NB4 (cell line): ENCODE data around the gene GALNT10.

Experiments
- DNase-seq: peaks from one replicate; pipeline ENCODE4 v3.0.0; 2010; ENCODE audit warnings: low read depth
- H3K4me3 ChIP-seq: one replicate; pipeline ENCODE4 v1.5.1; 2011; ENCODE audit warnings: mild to moderate bottlenecking, low read depth, low read length, moderate library complexity
- MYC ChIP-seq: IDR thresholded peaks from 2 replicates; pipeline ENCODE4 v1.6.1; 2011; ENCODE audit warnings: low read depth, low read length
- POLR2A ChIP-seq: IDR thresholded peaks from 2 replicates; pipeline ENCODE4 v1.6.1; 2011; ENCODE audit warnings: mild to moderate bottlenecking; ENCODE audit not compliant: insufficient read length; ENCODE audit errors: extremely low read depth
- TF ChIP-seq, protein P1 (sequence below): IDR thresholded peaks from one replicate; pipeline ENCODE4 v1.5.1; 2012; ENCODE audit warnings: low read depth, low read length
- TF ChIP-seq, protein P2 (sequence below): IDR thresholded peaks from 2 replicates; pipeline ENCODE4 v1.6.1; 2011; ENCODE audit warnings: low read depth, low read length

The GALNT10 gene

DNA sequence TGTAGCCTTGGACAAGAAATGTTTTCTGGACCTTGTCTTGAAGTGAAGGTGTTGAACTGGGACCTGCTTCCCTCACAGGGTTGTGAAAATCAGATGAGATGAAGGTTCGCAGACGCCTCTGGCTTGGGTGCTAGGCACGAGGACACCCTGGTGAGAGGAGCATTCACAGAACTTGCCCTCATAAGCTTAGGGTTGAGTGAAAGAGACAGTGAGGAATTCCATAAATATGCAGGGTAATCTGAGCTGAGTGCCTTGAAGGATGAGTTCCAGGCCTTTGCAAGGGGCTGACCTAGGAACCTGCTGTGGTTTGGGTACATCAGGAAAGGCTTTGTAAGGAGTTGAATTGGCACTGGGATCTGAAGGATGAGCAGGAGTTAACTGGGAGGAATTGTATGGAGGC, 179.6 kb downstream of the GALNT10 start:
- DNase-seq, result no peak
- no peak overlapping the region for H3K4me3 ChIP-seq
- TF ChIP-seq POLR2A (no peak), MYC (no peak)
- TF ChIP-seq, protein P1, sequence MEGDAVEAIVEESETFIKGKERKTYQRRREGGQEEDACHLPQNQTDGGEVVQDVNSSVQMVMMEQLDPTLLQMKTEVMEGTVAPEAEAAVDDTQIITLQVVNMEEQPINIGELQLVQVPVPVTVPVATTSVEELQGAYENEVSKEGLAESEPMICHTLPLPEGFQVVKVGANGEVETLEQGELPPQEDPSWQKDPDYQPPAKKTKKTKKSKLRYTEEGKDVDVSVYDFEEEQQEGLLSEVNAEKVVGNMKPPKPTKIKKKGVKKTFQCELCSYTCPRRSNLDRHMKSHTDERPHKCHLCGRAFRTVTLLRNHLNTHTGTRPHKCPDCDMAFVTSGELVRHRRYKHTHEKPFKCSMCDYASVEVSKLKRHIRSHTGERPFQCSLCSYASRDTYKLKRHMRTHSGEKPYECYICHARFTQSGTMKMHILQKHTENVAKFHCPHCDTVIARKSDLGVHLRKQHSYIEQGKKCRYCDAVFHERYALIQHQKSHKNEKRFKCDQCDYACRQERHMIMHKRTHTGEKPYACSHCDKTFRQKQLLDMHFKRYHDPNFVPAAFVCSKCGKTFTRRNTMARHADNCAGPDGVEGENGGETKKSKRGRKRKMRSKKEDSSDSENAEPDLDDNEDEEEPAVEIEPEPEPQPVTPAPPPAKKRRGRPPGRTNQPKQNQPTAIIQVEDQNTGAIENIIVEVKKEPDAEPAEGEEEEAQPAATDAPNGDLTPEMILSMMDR, result no peak
- TF ChIP-seq, protein P2, sequence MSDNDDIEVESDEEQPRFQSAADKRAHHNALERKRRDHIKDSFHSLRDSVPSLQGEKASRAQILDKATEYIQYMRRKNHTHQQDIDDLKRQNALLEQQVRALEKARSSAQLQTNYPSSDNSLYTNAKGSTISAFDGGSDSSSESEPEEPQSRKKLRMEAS, result no peak

DNA sequence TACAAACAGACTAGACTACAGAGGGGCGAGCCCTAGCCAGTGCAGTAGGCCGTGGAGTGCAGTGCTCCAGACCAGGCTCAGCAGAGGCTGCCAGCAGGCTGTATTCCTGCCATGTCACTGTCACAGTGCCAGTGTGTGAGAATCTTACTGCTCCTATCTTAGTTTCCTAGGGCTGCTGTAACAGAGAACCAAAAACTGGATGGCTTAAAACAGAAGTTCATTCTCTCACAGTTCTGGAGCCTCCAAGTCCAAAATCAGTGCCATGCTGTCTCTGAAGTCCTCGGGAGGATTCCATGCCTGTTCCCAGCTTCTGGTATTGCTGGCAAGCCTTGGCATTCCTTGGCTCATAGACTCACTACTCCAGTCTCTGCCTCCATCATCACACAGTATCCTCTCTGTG, 180.3 kb downstream of the GALNT10 start:
- no peak overlapping the region for H3K4me3 ChIP-seq
- no peak for TF ChIP-seq MYC
- TF ChIP-seq, protein P1, result no peak
- TF ChIP-seq, protein P2, result no peak
- TF ChIP-seq POLR2A, result no peak
- DNase-seq, result no peak

DNA sequence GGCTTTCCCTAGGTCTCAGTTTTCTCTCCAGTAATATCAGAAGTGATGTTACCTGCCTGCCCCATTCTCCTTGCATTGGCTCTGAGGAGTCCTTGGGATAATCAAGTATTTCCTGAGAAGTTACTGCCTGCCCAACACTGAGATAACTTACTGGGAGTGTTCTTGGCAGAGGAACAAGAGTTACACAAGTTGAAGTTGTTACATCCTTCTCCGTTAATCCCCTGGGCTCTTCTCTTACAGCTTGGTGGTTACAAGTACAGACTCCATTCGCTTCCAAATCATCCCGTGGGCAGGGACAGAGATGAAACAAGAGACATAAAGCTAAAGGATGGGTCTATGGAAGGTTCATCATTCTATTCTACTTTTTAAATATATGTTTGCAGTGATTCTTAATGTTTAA, 181.2 kb downstream of the GALNT10 start:
- no peak overlapping the region for H3K4me3 ChIP-seq
- TF ChIP-seq, protein P2, result no peak
- TF ChIP-seq MYC (no peak), POLR2A (no peak)
- TF ChIP-seq, protein P1, result no peak
- no peak for DNase-seq

DNA sequence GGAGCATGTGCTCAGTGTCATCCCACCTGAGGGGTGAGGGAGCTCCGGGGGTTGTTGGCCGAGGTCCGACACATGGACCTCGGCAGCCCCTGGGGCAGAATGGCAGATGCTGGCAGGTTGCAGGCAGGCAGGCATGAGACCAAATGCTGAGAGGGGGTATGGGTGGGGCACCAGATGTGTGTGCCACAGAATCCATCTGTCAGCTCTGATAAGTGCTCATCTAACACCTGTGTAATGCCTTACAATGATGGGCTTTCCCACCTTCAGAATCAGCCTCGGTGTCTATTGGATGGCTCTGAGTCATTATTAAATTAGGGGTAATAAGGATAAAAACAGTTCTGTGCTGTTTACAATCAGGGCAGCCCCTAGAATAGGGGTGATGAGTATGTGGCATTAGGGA, 182.1 kb downstream of the GALNT10 start:
- H3K4me3 ChIP-seq, result no peak overlapping the region
- no peak for DNase-seq
- TF ChIP-seq, protein P1, result no peak

DNA sequence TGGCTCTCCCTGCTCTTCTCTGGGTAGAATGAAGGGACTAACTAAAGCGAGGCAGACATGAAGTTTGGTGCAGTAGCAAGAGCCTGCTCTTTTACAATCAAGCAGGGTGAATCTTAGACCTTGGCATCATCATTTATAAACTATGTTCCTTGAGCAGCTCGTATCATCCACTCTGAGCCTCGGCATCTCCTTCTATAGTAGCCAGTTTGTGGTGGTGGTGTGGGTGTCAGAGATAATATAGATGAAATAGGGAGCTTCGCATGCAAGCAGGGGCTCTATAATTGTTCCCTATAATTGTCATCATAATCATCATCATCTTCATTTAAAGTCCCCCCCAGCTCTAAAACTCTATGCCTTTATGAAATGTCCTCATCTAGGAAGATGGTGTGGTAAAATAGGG, 182.8 kb downstream of the GALNT10 start:
- no peak for DNase-seq
- H3K4me3 ChIP-seq, result no peak overlapping the region
- TF ChIP-seq MYC (no peak), POLR2A (no peak)
- TF ChIP-seq, protein P1, result no peak
- TF ChIP-seq, protein P2, result no peak

DNA sequence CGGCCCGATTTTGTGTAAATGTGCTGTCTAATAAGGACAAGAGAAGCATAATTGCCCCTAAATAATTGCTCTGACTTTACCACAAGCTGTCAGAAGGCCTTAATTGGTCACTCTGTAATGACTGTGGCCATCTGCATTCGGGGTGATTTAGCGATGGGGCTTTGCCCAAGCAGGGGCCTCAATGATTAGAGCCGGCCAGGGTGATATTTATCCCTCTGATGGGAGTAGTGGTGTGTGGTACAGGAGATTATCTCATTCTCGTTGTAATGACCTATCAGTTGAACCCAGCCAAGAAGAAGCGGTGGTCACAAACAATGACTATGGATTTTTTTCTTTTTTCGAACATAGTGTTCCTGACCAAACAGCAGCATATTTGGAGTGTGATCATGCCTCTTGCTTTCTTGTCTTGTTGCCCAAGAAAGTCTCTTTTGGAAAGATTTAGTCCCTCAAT, 183.2 kb downstream of the GALNT10 start:
- TF ChIP-seq, protein P1, result no peak
- TF ChIP-seq POLR2A, result no peak
- no peak overlapping the region for H3K4me3 ChIP-seq
- no peak for DNase-seq
